HepG2 (cell line): ENCODE data around the gene COG1. TPM values are rescaled to one million over a fixed set of nuclear protein-coding genes. Genes with fewer than 3 reads are reported as not detected.

Source experiments
- ASH2L ChIP-seq: fragments of 300-600, 200-600 bp; sonication (generic); IDR thresholded peaks from 2 replicates; pipeline ENCODE4 v1.7.0; 2017; ENCODE audit warnings: low read depth, mild to moderate bottlenecking, moderate library complexity, mixed read lengths, low read length; ENCODE audit not compliant: insufficient read length
- CBFB ChIP-seq: sonication (generic); formaldehyde crosslinking; IDR thresholded peaks from 2 replicates; pipeline ENCODE4 v1.4.0; 2020; ENCODE audit warnings: missing genetic modification reagents
- FOXA3 ChIP-seq: IDR thresholded peaks from 2 replicates; pipeline ENCODE4 v1.6.1; 2016; ENCODE audit warnings: missing genetic modification reagents, missing compliant biosample characterization
- HINFP ChIP-seq: sonication (generic); formaldehyde crosslinking; IDR thresholded peaks from 2 replicates; pipeline ENCODE4 v1.4.0; 2020; ENCODE audit warnings: low read depth, mild to moderate bottlenecking, missing genetic modification reagents
- HMG20A ChIP-seq: IDR thresholded peaks from 2 replicates; pipeline ENCODE4 v1.6.1; 2016; ENCODE audit warnings: borderline replicate concordance
- KDM1A ChIP-seq: IDR thresholded peaks from 2 replicates; pipeline ENCODE4 v1.6.1; 2016; ENCODE audit warnings: missing compliant biosample characterization
- RXRA ChIP-seq: sonication (generic); formaldehyde crosslinking; IDR thresholded peaks from 2 replicates; pipeline ENCODE4 v1.5.1; 2020; ENCODE audit warnings: missing genetic modification reagents
- RXRB ChIP-seq: IDR thresholded peaks from 2 replicates; pipeline ENCODE4 v1.6.1; 2016; ENCODE audit warnings: borderline replicate concordance, missing genetic modification reagents, missing compliant biosample characterization
- WIZ ChIP-seq: sonication (generic); formaldehyde crosslinking; IDR thresholded peaks from 2 replicates; pipeline ENCODE4 v1.5.1; 2020; ENCODE audit warnings: mild to moderate bottlenecking, missing genetic modification reagents
- ZFP36L1 ChIP-seq: sonication (generic); formaldehyde crosslinking; IDR thresholded peaks from 2 replicates; pipeline ENCODE4 v1.8.0; 2022; ENCODE audit warnings: mild to moderate bottlenecking, missing genetic modification reagents, moderate library complexity
- ZNF556 ChIP-seq: sonication (generic); formaldehyde crosslinking; IDR thresholded peaks from 2 replicates; pipeline ENCODE4 v1.4.0; 2020; ENCODE audit warnings: mild to moderate bottlenecking, missing genetic modification reagents, borderline replicate concordance
- ZSCAN21 ChIP-seq: sonication (generic); formaldehyde crosslinking; IDR thresholded peaks from 2 replicates; pipeline ENCODE4 v1.8.0; 2022; ENCODE audit warnings: mild to moderate bottlenecking, missing genetic modification reagents, moderate library complexity, borderline replicate concordance
- polyA plus RNA-seq, 8 experiments: library from polyadenylated mRNA; depleted of rRNA in 3 of 8; stranded (reverse) in 7 of 8; unstranded in 1 of 8; fragments of >200 nt; fragmentation: Illumina TruSeq in 4 of 8; extraction: Trizol in 4 of 8; gene quantifications; 2 replicates each; pipeline versions ENCODE4 v1.2.1 to v1.2.3, GENCODE V29; 2011 to 2016; ENCODE audit warnings: low read depth in 4 of 8, missing spikeins in 1 of 8, mixed read lengths in 1 of 8; ENCODE audit not compliant: insufficient read depth in 1 of 8
- total RNA-seq, 5 experiments: library from RNA; depleted of rRNA; stranded (reverse); fragments of >200 nt; fragmentation: Illumina TruSeq; extraction: Trizol; gene quantifications; 2 replicates each; pipeline ENCODE4 v1.2.3, GENCODE V29; 2016; ENCODE audit warnings: low read depth in 1 of 5
- TF ChIP-seq, protein P1 (sequence below): sonication (generic); formaldehyde crosslinking; IDR thresholded peaks from 2 replicates; pipeline ENCODE4 v1.5.1; 2020; ENCODE audit warnings: mild to moderate bottlenecking, missing genetic modification reagents, borderline replicate concordance
- TF ChIP-seq, protein P2 (sequence below), 2 experiments: sonication (generic) in 1 of 2; formaldehyde crosslinking in 1 of 2; IDR thresholded peaks; 2 replicates each; pipeline versions ENCODE4 v1.5.1 to v1.6.1; 2011 to 2020; ENCODE audit warnings: borderline replicate concordance in 1 of 2, low read depth in 1 of 2, low read length in 1 of 2, mild to moderate bottlenecking in 1 of 2, missing genetic modification reagents in 1 of 2, moderate library complexity in 1 of 2
- TF ChIP-seq, protein P3 (sequence below): IDR thresholded peaks from 2 replicates; pipeline ENCODE4 v1.6.1; 2016; ENCODE audit warnings: missing compliant biosample characterization, missing genetic modification reagents, borderline replicate concordance

COG1 gene
- total and polyA plus RNA-seq, 2 of the 13 experiments (the other 11 are each of a cell fraction or from before 2014, with no cell fraction given), result 36.6 to 39.7 TPM

GRCh38 chr17:73203135-73203787 lies 10.4 kb downstream of the COG1 start (continued):
- TF ChIP-seq, protein P1, sequence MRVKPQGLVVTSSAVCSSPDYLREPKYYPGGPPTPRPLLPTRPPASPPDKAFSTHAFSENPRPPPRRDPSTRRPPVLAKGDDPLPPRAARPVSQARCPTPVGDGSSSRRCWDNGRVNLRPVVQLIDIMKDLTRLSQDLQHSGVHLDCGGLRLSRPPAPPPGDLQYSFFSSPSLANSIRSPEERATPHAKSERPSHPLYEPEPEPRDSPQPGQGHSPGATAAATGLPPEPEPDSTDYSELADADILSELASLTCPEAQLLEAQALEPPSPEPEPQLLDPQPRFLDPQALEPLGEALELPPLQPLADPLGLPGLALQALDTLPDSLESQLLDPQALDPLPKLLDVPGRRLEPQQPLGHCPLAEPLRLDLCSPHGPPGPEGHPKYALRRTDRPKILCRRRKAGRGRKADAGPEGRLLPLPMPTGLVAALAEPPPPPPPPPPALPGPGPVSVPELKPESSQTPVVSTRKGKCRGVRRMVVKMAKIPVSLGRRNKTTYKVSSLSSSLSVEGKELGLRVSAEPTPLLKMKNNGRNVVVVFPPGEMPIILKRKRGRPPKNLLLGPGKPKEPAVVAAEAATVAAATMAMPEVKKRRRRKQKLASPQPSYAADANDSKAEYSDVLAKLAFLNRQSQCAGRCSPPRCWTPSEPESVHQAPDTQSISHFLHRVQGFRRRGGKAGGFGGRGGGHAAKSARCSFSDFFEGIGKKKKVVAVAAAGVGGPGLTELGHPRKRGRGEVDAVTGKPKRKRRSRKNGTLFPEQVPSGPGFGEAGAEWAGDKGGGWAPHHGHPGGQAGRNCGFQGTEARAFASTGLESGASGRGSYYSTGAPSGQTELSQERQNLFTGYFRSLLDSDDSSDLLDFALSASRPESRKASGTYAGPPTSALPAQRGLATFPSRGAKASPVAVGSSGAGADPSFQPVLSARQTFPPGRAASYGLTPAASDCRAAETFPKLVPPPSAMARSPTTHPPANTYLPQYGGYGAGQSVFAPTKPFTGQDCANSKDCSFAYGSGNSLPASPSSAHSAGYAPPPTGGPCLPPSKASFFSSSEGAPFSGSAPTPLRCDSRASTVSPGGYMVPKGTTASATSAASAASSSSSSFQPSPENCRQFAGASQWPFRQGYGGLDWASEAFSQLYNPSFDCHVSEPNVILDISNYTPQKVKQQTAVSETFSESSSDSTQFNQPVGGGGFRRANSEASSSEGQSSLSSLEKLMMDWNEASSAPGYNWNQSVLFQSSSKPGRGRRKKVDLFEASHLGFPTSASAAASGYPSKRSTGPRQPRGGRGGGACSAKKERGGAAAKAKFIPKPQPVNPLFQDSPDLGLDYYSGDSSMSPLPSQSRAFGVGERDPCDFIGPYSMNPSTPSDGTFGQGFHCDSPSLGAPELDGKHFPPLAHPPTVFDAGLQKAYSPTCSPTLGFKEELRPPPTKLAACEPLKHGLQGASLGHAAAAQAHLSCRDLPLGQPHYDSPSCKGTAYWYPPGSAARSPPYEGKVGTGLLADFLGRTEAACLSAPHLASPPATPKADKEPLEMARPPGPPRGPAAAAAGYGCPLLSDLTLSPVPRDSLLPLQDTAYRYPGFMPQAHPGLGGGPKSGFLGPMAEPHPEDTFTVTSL (CRISPR knock-in tag), result peak; percentile 71; the same call in 1 of the 2 replicates
- peak; percentile 67 for TF ChIP-seq RXRB (CRISPR knock-in tag)
- TF ChIP-seq ASH2L, result peak; percentile 81
- TF ChIP-seq ZNF556 (CRISPR knock-in tag), result peak; percentile 54; the same call in 1 of the 2 replicates
- TF ChIP-seq, protein P2, sequence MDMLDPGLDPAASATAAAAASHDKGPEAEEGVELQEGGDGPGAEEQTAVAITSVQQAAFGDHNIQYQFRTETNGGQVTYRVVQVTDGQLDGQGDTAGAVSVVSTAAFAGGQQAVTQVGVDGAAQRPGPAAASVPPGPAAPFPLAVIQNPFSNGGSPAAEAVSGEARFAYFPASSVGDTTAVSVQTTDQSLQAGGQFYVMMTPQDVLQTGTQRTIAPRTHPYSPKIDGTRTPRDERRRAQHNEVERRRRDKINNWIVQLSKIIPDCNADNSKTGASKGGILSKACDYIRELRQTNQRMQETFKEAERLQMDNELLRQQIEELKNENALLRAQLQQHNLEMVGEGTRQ (IDR thresholded peaks at IDR 0.05; ENCODE audit: low read depth, low read length), result peak; percentile 62
- TF ChIP-seq, protein P2 (CRISPR knock-in tag; IDR thresholded peaks at IDR 0.05; ENCODE audit: borderline replicate concordance), result no peak
- TF ChIP-seq, protein P3, sequence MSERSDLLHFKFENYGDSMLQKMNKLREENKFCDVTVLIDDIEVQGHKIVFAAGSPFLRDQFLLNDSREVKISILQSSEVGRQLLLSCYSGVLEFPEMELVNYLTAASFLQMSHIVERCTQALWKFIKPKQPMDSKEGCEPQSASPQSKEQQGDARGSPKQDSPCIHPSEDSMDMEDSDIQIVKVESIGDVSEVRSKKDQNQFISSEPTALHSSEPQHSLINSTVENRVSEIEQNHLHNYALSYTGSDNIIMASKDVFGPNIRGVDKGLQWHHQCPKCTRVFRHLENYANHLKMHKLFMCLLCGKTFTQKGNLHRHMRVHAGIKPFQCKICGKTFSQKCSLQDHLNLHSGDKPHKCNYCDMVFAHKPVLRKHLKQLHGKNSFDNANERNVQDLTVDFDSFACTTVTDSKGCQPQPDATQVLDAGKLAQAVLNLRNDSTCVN (CRISPR knock-in tag), result 0 out of 2 replicates have a peak, but pooled peaks have one; percentile 14
- peak; percentile 27; the same call in 1 of the 2 replicates for TF ChIP-seq RXRA
- TF ChIP-seq FOXA3 (CRISPR knock-in tag), result peak; percentile 77
- 0 out of 2 replicates have a peak, but pooled peaks have one; percentile 37 for TF ChIP-seq KDM1A (CRISPR knock-in tag)
- peak; percentile 80; the same call in 1 of the 2 replicates for TF ChIP-seq HMG20A (CRISPR knock-in tag)
- 0 out of 2 replicates have a peak, but pooled peaks have one; percentile 14 for TF ChIP-seq HINFP
- TF ChIP-seq WIZ, result peak; percentile 10; the same call in 1 of the 2 replicates
- TF ChIP-seq CBFB, result 0 out of 2 replicates have a peak, but pooled peaks have one; percentile 18
- TF ChIP-seq ZSCAN21, result peak; percentile 58; the same call in 1 of the 2 replicates
- peak; percentile 63; the same call in 1 of the 2 replicates for TF ChIP-seq ZFP36L1 (CRISPR knock-in tag)
